Measurements from ENCODE around the gene PRICKLE2.

Gene PRICKLE2

DNA sequence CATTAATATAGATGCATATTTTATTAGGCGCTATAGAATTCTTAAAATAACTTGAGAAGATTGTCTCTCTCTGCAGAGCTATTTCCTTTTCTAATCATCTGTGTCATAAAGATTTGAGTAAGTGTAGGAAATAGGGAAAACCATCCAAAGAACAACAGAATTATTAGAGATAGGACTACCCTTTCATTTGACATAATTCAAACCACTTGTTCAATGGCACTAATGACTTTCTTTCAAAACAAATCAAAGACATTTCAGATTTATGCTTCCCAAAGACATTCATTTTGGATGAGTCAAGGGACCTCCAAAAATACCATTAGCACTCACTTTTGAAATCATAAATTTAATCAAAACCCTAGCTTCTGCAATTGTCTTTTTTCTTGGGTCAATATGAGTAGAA is 29.5 kb downstream of the PRICKLE2 start:
- DNase-seq (ENCODE audit: low read depth in 1 of 2, low spot score in 1 of 2): no peak

- DNase-seq (ENCODE audit: low read depth in 1 of 2, low spot score in 1 of 2): no peak
Observed at GRCh38 chr3:64191822-64192221, 33.4 kb downstream of the PRICKLE2 start.

DNA sequence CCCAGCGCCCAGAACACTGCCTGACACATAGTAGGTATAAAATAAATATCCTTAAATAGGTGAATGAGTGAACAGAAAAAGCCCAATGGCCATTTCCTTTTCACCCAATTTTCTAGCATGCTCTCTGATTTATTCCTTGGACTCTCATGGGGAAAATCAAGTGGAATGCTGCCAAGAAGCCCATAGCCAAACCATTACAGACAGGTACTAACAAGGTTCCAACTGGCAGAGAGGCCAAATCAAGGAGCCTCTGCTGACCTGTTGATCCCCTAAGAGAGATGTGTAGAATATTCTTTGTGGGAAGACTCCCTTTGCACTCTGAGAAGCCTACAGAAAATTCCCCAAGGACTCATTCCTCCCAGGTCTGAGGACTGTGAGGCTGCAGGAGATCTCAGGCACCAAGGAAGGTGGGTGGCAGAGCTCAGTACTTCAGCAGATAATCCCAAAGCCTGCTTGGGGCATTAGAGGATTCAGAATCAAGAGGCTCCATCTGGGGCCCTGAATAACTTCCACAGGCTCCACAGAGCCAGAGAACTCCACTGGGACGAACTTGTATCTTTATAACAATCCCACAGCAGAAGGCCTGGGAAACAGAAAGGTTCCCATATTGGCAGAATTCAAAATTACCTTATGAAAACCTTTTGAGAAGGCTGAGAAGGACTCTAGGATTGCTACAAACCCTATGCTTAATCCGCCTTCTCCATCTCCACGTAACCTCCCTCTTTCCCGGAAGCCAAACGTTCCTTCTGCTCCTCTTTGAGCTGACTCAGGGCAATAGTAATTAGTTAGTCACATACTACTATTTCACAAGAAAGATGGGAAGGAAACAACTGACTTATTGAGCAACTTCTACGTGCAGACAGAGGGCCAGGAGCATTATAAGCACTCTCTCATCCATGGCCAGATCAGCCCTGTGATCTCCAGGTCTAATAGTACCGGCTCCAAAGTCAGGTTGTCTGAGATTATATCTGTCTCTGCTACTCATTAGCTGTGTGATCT is 34.5 kb downstream of the PRICKLE2 start:
- DNase-seq (ENCODE audit: low read depth in 1 of 2, low spot score in 1 of 2): no peak

DNA sequence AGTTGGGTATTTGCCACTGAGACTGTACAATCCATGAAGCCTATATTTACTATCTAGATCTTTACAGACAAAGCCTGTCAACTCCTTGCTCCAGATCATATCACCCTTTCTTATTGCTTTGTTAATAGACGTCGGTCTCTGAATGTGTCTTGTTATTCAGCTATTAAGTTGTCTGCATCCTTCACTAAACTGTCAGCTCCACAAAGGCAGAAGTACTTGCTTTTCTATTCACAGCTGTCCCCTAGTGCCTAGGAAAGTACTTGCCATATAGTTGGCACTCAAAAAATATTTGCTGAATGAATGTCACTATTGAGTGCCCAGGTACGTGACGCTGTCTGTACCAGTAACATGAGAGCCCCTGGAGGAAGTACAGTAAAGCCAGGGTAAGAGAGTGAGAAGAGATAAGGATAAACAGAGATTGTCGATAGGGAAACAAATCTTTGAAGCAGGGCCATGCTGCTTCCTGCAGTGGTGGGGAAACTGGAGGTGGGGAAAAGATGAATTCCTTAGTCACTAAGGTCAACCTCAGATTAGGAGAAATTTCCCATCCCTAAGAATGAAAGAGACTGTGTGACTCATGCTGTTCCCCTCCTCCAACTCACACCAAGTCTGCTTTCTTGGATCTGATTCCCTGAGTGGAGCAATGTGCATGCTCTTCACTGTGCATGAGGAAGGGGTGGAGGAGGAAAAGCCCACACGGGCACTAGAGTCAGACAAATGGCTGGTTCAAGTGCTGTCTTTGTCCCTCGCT is 36.3 kb downstream of the PRICKLE2 start:
- no peak for DNase-seq (ENCODE audit: low read depth in 1 of 2, low spot score in 1 of 2)

- no peak for DNase-seq (ENCODE audit: low read depth in 1 of 2, low spot score in 1 of 2)
Observed at GRCh38 chr3:64187065-64187959, 38.0 kb downstream of the PRICKLE2 start.

- no peak for DNase-seq (ENCODE audit: low read depth in 1 of 2, low spot score in 1 of 2)
Observed at GRCh38 chr3:64186667-64187064, 38.6 kb downstream of the PRICKLE2 start.

DNA sequence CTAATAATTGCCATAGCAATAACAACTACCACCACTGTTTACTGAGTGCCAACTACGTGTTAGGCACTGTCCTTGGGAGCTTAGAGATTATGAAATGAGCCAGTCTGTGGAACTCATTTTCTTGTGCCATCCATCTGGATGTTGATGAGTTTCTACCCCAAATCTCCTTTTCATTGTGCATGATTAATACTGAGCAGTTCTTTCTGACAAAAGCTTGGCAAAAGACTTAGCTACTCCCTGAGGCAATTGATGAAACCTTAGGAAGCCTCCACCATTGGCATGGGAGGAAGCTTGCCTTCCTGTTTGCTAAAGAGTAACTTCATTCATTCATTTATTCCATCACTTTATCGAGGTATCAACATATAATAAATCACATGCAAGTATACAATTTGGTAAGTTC is 39.8 kb downstream of the PRICKLE2 start:
- DNase-seq (ENCODE audit: low read depth in 1 of 2, low spot score in 1 of 2): no peak

DNA sequence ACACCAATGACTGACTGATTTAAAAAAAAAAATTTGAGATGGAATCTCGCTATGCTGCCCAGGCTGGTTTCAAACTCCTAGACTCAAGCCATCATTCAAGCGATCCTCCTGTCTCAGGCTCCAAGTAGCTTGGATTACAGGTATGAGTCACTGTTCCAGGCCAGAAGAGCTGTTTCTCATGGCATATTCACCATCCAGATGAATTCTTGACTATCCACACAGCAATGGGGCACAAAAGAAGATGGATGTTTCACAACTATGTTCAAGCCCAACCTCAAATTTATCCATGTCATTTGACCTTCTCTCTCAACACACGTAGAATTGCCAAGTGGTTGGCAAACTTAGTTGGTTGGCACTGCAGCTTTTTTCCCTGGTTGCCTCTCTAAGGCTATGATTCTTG is 40.6 kb downstream of the PRICKLE2 start:
- no peak for DNase-seq (ENCODE audit: low read depth in 1 of 2, low spot score in 1 of 2)

DNA sequence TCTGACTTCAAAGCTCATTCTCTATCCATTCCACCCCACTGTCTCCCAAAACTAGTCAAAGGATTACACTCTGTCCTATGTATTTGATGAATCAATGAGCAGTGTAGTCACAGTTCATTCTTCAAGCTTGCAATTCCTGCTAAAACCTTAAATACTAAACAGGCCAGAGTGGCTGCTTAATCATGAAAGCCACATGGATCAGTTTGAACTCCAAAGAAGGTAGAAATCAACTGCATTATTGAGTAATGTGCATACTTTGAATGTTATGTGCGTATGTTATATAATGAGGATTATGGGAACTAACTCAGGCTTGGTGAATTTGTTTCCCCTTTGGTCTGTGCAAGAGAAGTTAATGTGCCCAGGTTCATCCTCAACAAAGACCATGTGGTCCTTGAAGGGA is 45.4 kb downstream of the PRICKLE2 start:
- no peak for DNase-seq (ENCODE audit: low read depth in 1 of 2, low spot score in 1 of 2)

GRCh38 chr3:64179249-64179648 is 46.0 kb downstream of the PRICKLE2 start:
- DNase-seq (ENCODE audit: low read depth in 1 of 2, low spot score in 1 of 2): no peak

GRCh38 chr3:64178419-64178818 is 46.8 kb downstream of the PRICKLE2 start:
- no peak for DNase-seq (ENCODE audit: low read depth in 1 of 2, low spot score in 1 of 2)

DNA sequence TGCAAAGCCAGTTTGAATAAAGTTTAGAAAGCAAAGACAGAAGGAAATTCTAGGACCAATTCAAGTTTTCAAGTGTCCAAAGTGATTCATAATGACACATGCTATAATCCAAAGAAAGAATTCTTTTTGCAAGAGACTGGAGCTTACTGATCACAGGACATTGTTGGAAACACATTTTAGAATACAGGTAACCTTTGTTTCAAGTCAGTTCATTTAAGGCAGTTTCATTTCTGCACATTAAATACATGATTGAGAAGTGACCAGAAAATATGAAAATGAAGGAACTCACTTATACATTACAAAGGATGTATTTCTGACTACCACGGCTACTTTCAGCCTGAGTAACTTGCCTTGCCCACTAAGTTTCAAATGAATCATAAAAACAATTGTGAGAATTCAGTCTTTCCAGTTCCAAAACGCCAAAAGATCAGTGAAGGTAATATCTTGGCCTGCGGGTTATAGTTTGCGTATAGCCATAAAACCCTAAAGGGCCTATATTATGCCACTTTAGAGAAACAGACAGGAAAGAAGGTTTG is 48.7 kb downstream of the PRICKLE2 start:
- no peak for DNase-seq (ENCODE audit: low read depth in 1 of 2, low spot score in 1 of 2)

DNA sequence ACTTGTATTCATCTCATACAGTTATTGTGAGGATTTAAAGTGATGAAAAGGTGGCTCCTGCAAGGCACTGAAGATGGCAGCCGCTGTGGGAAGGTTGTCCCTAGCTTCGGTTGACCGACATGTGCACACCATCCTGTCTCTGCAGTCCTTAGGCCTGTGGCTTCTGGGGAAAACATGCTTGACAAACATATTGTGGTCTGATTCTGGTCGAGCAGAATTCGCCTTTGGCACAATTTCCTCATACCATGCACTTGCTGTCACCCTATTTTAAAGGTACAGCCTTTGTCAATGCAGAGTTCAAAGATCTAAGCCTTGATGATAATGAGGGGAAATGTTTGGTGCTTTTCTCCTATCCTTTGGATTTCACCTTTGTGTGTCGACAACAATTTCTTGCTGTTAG is 50.9 kb downstream of the PRICKLE2 start:
- no peak for DNase-seq (ENCODE audit: low read depth in 1 of 2, low spot score in 1 of 2)

GRCh38 chr3:64173563-64173962 is 51.7 kb downstream of the PRICKLE2 start:
- DNase-seq (ENCODE audit: low read depth in 1 of 2, low spot score in 1 of 2): no peak

DNA sequence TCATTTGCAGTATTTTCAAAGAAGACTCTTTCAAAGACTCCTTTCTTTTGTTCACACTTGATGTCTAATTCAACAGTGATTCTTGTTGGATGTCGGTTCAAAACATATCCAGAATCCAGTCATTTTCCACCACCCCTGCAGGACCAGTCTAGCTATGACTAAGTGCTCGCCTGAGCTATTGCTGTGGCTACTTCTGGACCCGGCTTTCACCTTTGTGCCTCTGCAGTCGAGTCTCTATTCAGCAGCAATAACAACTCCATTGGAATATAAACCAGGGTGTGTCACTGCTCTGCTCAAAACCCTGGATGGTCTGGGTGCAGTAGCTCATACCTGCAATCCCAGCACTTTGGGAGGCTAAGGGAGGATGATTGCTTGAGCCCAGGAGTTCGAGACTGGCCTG is 55.0 kb downstream of the PRICKLE2 start:
- no peak for DNase-seq (ENCODE audit: low read depth in 1 of 2, low spot score in 1 of 2)

- no peak for DNase-seq (ENCODE audit: low read depth in 1 of 2, low spot score in 1 of 2)
Observed at GRCh38 chr3:64167868-64168267, 57.4 kb downstream of the PRICKLE2 start.

DNA sequence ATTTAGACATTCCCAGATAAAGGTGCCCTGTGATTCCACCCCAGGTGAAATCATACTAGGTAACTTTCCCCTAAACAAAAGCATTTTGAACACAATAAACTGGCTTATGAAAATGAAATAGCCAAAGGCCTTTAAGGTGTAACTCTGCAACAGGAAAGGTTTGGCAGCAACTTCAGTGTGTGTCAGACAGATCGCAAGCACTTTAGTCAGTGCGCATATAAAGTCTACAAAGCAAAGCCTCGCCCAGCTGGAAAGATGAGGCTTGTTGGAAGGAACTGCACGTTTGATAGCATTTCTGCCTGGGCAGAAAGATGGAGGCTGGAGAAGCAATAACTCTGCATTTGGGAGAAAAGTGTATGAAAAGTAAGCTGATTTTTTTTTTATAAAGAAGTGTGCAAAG is 57.9 kb downstream of the PRICKLE2 start:
- DNase-seq (ENCODE audit: low read depth in 1 of 2, low spot score in 1 of 2): no peak

GRCh38 chr3:64166584-64167162 is 58.6 kb downstream of the PRICKLE2 start:
- no peak for DNase-seq (ENCODE audit: low read depth in 1 of 2, low spot score in 1 of 2)

- DNase-seq (ENCODE audit: low read depth in 1 of 2, low spot score in 1 of 2): no peak
Observed at GRCh38 chr3:64164349-64164748, 60.9 kb downstream of the PRICKLE2 start.

DNA sequence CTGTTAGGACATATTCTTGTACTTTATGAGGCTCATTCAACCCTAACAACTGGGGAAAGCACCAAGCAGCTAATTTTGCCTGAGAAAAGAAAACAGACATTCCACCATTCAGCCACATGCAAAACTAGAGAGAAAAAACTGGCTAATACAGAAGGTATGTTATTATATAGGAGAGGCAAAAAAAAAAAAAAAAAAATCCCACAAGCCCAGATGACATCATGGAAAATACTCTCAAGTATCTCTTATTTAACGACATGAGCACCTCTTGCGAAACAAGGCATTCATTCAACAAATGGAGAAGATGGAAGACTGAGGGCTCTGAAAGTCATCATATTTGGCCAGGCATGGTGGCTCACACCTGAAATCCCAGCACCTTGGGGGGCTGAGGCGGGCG is 61.5 kb downstream of the PRICKLE2 start:
- DNase-seq (ENCODE audit: low read depth in 1 of 2, low spot score in 1 of 2): no peak
